Activated CD4-positive, alpha-beta T cell treated with anti-CD3 and anti-CD28 coated beads for 1 hour (primary cell): ENCODE measurements around the gene SCFD2.

ENCODE experiments used
- DNase-seq: peaks from one replicate; pipeline ENCODE4 v3.0.0-alpha.2; 2020

Gene SCFD2

GRCh38 chr4:52947401-52948056 is 418.3 kb downstream of the SCFD2 start:
- DNase-seq = no peak

GRCh38 chr4:52946855-52947254 is 419.0 kb downstream of the SCFD2 start:
- no peak for DNase-seq

GRCh38 chr4:52945982-52946381 is 419.9 kb downstream of the SCFD2 start:
- DNase-seq = no peak

GRCh38 chr4:52945326-52945898 is 420.4 kb downstream of the SCFD2 start:
- DNase-seq = no peak

GRCh38 chr4:52943677-52944076 is 422.2 kb downstream of the SCFD2 start:
- DNase-seq = no peak

GRCh38 chr4:52942936-52943335 is 422.9 kb downstream of the SCFD2 start:
- DNase-seq = no peak

- DNase-seq = no peak
These were observed 424.4 kb downstream of the SCFD2 start for GRCh38 chr4:52941450-52941849.

GRCh38 chr4:52939739-52940138 is 426.1 kb downstream of the SCFD2 start:
- DNase-seq = no peak

GRCh38 chr4:52939325-52939724 is 426.5 kb downstream of the SCFD2 start:
- DNase-seq = no peak

- DNase-seq = no peak
These were observed 428.0 kb downstream of the SCFD2 start for GRCh38 chr4:52937829-52938228.

- no peak for DNase-seq
These were observed 429.1 kb downstream of the SCFD2 start for GRCh38 chr4:52936729-52937128.

GRCh38 chr4:52935317-52935716 is 430.5 kb downstream of the SCFD2 start:
- DNase-seq = no peak

- DNase-seq = no peak
These were observed 432.1 kb downstream of the SCFD2 start for GRCh38 chr4:52933738-52934137.

- DNase-seq = no peak
These were observed 433.0 kb downstream of the SCFD2 start for GRCh38 chr4:52932591-52933470.

GRCh38 chr4:52931243-52931642 is 434.6 kb downstream of the SCFD2 start:
- DNase-seq = no peak

GRCh38 chr4:52926196-52926974 is 439.5 kb downstream of the SCFD2 start:
- no peak for DNase-seq

GRCh38 chr4:52925531-52925968 is 440.3 kb downstream of the SCFD2 start:
- DNase-seq = no peak

GRCh38 chr4:52919461-52919860 is 446.4 kb downstream of the SCFD2 start:
- no peak for DNase-seq

- no peak for DNase-seq
These were observed 448.0 kb downstream of the SCFD2 start for GRCh38 chr4:52917817-52918216.

GRCh38 chr4:52915730-52916300 is 450.0 kb downstream of the SCFD2 start:
- DNase-seq = no peak

GRCh38 chr4:52915191-52915590 is 450.7 kb downstream of the SCFD2 start:
- no peak for DNase-seq

- no peak for DNase-seq
These were observed 451.7 kb downstream of the SCFD2 start for GRCh38 chr4:52914051-52914605.
